Sigmoid colon (tissue), 7 donors: Measurements from ENCODE around the gene PRPF38A. TPM values are rescaled to one million over a fixed set of nuclear protein-coding genes. Genes with fewer than 3 reads are reported as not detected.

Experiments used
- polyA plus RNA-seq, 3 donors: library from polyadenylated mRNA; stranded (reverse); fragments of 200-250 nt; gene quantifications; one replicate each; pipeline ENCODE4 v1.2.3, GENCODE V29; 2013
- total RNA-seq, 4 donors: library from RNA; depleted of rRNA; stranded (reverse); fragments of >200 nt; gene quantifications; one replicate each; pipeline ENCODE4 v1.1.0, GENCODE V29; 2016
- donor health status: healthy with polysubstance abuse.
- donor health status: Bipolar disorder and iron deficiency.
- donor health status: healthy.

PRPF38A gene
- total and polyA plus RNA-seq, 7 donors = 12.4 to 29.8 (median 18.8) TPM

Other genes starting within 250 kb of the PRPF38A start
- 10 to 100 TPM; 15.6 to 20.8 (median 18.2) TPM for gene CC2D1B, start 38.4 kb upstream of the PRPF38A start, total RNA-seq
- gene CC2D1B, start 38.4 kb upstream of the PRPF38A start, polyA plus RNA-seq = 10 to 100 TPM; 14.4 to 26.2 (median 19.2) TPM
- under 1 TPM in 2 of 4 donors, not detected in 2; 0.36 to 0.95 TPM for gene ORC1, start 179 bp upstream of the PRPF38A start, total RNA-seq
- 1 to 10 TPM; 1.2 to 6.1 (median 1.8) TPM for gene ORC1, start 179 bp upstream of the PRPF38A start, polyA plus RNA-seq
- 10 to 100 TPM; 50.4 to 66.9 (median 58.3) TPM for gene TUT4, start 148.5 kb downstream of the PRPF38A start, total RNA-seq
- gene TUT4, start 148.5 kb downstream of the PRPF38A start, polyA plus RNA-seq = 10 to 100 TPM in 1 of 3 donors, 1 to 10 TPM in 2; 3.2 to 21.5 (median 9.6) TPM
- 10 to 100 TPM; 17.0 to 49.3 (median 24.5) TPM for gene GPX7, start 197.8 kb downstream of the PRPF38A start, total RNA-seq
- gene GPX7, start 197.8 kb downstream of the PRPF38A start, polyA plus RNA-seq = 1 to 10 TPM; 2.5 to 8.6 (median 5.4) TPM
- gene SHISAL2A, start 228.6 kb downstream of the PRPF38A start, total RNA-seq = not detected
- gene SHISAL2A, start 228.6 kb downstream of the PRPF38A start, polyA plus RNA-seq = 1 to 10 TPM in 1 of 3 donors, not detected in 2; 8.1 TPM